ENCODE data around the gene FSTL5.

FSTL5 gene

DNA sequence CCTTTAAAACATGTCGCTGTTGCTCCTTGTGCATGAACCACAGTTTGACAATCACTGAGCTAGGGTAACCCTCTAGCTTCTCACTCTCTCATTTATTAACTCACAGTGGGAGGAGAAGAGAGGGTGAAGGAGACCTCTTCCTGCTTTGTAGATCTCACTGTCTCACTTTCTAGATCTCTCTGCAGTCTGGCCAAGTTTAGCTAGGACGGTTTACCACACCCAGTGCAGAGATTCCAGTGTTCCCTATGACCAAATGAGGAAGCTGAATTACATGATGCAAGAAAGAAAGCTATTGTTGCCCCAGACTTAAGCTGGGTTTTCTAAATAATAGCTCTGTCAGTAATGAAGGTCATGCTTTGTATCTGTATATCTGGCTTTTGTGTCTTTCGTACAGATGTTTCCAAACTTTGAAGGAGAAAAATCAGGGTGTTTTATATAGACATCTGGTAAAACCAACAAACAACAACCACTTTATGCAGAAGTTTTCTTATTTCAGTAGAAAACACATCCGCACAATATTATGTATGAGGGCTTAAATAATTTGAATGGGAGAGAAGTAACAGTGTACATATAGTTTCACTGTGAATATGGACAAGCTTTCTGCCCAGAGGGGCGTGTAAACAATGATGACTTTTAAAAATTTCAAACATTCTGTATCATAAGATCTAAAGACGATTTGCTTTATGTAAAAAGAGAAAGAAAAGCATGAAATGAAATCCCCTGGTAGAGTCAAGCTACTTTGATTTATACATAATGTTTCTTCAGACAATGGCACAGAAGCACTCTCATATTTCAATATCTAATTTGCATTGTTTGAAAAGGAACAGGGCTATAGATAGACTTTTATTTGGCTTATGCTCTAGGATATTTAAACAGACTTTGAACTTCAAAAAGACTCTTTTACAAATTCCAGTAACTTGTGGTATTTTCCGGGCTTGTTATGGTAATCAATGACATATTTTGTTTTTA lies 582.3 kb downstream of the FSTL5 start:
- DNase-seq: no peak

DNA sequence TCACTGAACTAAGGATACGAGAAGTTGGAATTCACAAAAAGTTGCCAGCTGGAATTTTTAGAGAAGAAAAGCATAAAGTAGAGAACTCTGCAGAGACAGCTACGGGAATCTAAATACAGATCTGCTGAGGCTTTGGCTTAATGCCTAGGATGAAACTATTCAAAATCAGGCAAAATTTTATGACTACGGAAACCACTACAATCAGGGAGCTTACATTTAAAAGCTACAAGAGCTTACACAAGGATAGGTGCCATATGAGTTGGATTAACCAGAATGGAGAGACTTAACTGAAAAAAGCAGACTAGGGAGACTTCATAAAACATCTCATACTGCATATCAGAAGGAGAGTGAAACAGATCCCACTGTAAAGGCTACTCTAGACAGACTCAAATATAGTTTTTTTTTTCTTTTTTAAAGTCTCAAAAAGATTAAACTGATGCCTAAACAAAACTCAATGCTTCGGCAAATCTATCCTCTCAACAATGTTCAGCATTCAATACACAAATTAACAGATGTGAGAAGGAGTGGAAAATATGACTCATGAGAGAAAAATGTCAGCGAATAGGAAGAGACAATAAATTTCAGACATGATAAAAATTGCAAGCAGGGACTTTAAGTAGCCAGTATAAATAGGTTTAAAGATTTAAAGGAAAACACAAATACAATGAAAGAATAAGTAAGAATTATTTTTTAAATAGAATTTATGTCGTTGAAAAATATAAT lies 586.1 kb downstream of the FSTL5 start:
- no peak for DNase-seq

- no peak for DNase-seq
These were observed 590.0 kb downstream of the FSTL5 start for GRCh38 chr4:161573836-161574235.

GRCh38 chr4:161564230-161564834 lies 599.5 kb downstream of the FSTL5 start:
- DNase-seq: no peak

- no peak for DNase-seq
These were observed 607.8 kb downstream of the FSTL5 start for GRCh38 chr4:161555689-161556660.

GRCh38 chr4:161554372-161554990 lies 609.3 kb downstream of the FSTL5 start:
- no peak for DNase-seq

GRCh38 chr4:161546902-161547301 lies 616.9 kb downstream of the FSTL5 start:
- DNase-seq: no peak

- no peak for DNase-seq
These were observed 623.5 kb downstream of the FSTL5 start for GRCh38 chr4:161540265-161540664.

DNA sequence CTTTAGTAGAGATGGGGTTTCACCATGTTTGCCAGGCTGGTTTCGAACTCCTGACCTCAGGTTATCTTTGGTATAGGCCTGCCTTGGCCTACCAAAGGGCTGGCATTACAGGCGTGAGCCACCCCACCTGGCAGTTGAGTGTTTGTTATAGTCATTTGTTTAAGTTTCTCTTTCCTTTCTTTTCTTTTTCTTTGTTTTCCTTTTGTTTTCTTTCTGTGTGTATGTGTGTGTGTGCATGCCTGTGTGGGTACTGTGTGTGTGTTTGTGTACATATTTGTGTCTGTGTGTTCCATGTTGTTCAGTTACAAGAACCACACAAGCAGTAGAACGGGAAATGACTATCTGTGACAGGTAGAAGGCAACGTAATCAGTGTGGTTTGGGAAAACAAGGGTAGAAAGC lies 624.9 kb downstream of the FSTL5 start:
- DNase-seq: no peak

DNA sequence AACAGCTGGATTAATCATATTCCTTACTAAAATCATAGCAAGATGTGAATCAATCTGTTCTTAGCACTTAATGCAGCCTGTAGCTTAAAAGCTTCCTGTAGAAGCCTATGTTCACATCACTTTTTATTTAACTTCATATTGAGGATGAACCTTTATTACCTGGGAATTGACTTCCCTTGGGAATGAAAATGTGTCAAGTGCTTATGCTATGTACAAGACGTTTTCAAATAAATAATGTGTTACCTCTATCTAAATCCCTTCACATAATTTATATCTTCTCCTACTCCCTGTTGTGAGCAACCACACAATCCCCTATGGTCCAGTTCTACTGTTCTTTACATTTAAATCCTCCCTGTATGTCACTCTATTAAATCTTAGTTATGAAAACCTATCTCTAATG lies 633.1 kb downstream of the FSTL5 start:
- no peak for DNase-seq

DNA sequence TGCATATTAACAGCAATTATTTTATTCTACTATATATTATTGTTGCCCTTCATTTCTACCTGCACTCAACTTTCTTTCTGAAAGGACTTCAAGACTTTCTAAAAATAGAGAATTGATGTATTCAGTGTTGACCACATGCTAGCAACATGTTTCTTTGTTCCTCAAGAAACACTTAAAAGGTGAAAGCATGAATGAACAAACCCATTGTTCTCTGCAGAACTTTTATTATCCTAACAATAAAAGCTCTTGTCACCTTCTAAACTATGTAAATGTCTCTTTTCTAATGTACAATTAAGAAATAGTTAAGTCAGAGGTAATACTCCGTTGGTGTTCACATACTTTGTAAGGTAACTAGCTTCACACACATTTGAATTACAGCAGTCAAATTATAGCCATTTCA lies 638.7 kb downstream of the FSTL5 start:
- no peak for DNase-seq

GRCh38 chr4:161522031-161522430 lies 641.8 kb downstream of the FSTL5 start:
- DNase-seq: peak in 2 of 51 donors; percentile 4 to 10

DNA sequence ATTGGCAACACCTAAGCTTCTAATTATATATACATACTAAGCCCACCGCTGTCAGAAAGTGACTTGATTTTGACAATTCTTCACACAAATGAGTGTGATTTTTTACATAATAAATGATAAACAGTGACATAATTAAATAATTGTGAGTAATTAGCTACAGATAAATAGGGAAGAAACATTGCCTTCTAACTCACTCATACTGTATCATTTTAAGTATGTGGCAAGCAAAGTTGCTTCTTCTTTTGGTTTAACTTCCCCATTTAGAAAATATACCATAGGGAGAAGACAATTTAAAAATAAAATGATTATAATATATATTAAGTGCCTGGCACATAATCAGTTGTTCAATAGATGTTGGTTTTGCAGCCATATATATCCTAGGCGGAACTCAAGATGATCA lies 644.2 kb downstream of the FSTL5 start:
- no peak for DNase-seq

GRCh38 chr4:161517941-161518340 lies 645.9 kb downstream of the FSTL5 start:
- DNase-seq: no peak

- DNase-seq: no peak
These were observed 658.7 kb downstream of the FSTL5 start for GRCh38 chr4:161505141-161505540.

GRCh38 chr4:161498155-161498554 lies 665.6 kb downstream of the FSTL5 start:
- no peak for DNase-seq

GRCh38 chr4:161486461-161486860 lies 677.3 kb downstream of the FSTL5 start:
- no peak for DNase-seq

DNA sequence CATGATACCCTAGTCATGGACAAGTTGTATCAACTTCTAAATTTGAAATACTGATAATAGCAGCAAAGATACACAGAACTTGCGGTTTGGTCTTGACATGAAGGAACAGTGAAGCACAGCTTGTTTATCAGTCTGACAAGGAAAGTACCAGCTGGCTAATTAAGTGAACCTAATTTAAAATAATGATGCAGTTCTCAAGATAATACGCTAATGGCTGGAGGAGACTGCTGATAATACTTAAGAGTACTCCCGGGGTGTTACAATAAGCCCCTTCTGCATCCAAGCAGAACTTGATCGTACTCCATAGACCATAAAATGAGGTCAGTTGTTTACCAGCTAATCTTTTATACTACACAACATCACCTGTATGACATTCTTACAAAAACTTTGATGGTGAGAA lies 697.5 kb downstream of the FSTL5 start:
- no peak for DNase-seq

DNA sequence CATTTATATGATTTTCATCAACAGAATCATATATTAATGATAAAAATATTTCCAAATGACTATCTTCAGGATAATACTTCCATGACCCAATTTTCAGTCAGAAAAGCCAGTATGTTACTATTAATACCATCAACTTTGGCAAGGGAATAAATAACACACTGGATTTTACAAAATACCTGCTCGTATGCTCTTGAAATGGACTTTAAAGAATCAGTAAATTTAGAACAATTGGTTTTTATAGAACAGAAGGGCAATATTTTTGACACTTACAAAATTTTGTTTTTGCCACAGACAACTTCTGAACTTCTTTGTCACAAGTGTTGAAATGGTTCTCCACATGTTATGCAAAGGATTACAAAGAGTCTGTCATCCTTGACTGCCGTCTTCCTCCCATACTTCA lies 700.4 kb downstream of the FSTL5 start:
- no peak for DNase-seq

DNA sequence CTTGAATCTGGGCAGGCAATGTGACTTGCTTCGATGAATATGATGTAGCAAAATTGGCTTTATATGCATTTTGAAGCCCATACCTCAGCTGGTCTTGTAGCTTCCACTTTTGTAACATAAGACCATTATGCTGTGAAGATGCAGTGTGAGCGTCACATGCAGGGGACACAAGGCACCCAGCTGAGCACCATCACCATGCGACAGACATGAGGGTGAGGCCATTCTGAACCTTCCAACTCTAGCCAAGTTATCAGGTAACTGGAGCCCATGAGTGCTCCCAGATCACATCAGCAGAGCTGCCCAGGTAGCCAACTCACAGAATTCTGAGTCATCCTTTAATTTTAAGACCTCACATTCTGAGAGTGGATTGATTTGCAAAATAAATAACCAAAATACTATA lies 705.9 kb downstream of the FSTL5 start:
- DNase-seq: no peak

DNA sequence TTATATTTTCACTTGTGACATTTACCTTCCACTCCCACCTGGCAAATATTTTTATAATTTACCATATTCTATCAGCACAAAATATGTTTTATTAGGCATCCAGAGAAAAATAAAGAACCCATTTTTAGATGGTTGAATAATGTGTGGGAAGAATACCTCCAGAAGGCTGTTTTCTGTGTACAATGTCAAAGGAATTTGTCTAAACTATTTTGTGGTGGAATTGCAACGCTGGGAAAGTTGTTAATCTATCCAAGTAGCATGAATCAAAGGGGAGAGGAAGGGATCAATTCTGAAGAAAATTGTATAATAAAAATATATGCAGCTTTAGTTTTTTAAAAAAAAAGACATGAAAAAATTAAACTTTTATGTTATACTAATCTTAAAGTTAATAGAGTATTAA lies 706.5 kb downstream of the FSTL5 start:
- no peak for DNase-seq

Data from hypothalamus (tissue), 51 donors.